NCI-H146 treated with DMSO at 0.1 percent for 48 hours (cell line): ENCODE results near the gene STIP1.
A peak's percentile ranks its signal among the peaks of the same experiment; 100 is the strongest.
"Not testable (repeated sequence)": the region's sequence is repeated elsewhere in the genome, so short reads cannot be mapped to it uniquely, and the experiment has no call there.

ENCODE experiments used
- DNase-seq: peaks from one replicate; lab custom pipeline; 2025; ENCODE audit not compliant: unreplicated experiment; lab: John Stamatoyannopoulos, UW

STIP1 gene

DNA sequence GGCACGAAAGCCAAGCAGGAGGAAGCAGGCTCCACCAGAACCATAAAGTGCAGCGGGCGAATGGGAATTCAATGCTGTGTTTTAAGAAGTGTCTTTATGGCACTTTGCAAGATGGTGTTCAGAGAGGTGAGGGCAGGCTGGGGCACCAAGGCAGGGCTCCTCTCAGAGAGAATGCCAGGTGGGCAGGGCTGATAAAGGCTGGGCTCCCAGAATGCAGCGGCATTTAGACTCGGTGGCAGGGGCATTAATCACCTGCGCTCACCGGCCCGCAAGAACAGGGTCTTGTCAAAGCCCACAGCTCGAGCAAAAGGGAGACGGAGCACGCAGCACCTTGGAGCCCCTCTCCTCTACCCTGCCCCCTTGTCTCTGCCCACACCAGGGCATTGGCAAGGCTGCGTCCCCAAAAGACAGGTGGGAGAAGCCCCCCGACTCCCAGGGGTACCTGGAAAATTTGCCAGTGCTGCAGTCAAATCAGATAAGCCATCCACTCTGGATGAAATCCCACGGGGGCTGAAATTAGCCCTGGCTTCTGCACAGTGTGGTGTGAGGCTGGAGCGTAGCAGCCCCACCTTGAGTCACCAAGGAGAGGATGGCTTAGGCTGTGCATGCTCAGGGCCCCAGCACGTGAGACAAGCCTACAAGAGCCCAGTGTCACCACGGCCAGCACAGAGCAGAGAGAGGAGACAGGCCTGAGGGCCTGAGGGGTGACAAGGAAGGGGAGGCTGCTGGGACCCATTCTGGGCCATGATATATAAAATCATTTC lies 28.2 kb upstream of the STIP1 start:
- DNase-seq, result no peak

DNA sequence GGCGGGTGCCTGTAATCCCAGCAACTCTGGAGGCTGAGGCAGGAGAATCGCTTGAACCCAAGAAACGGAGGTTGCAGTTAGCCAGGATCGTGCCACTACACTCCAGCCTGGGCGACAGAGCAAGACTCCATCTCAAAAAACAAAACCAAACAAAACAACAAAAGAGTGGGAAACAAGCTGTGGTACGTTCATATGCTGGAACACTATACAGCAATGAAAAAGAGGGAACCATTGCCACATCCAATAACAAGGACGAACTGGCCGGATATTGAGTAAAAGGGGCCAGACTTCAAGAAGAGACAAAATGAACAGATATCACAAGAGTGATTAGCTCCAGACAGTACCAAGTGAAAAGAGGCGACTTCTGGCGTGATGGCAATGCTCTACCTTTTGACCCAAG lies 24.9 kb upstream of the STIP1 start:
- no peak for DNase-seq

DNA sequence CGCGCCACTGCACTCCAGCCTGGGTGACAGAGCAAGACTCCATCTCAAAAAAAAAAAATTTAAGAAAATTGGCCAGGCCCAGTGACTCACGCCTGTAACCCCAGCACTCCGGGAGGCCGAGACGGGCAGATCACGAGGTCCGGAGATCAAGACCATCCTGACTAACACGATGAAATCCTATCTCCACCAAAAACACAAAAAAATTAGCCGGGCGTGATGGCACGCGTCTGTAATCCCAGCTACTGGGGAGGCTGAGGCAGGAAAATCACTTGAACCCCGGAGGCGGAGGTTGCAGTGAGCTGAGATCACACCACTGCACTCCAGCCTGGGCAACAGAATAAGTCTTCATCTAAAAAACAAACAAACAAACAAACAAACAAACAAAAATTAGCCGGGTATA lies 23.2 kb upstream of the STIP1 start:
- DNase-seq, result not testable (repeated sequence)

DNA sequence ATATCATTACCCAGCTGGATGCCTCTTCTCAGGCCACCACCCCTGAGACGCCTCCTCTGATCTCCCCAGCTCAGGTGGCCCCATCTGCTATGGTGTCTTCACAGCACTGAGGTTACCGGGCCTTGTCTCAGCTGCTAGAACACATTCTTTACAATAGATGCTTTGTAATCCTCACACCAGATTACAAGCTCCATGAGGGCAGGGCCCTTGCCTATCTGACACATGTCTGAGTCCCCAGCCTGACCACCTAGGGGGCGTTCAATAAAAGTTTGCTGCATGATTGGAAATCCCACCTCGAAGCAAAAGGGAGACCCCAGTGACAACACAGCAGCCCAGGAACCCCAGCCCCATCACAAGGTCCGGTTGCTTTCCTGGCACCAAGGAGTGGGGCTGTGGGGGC lies 22.0 kb upstream of the STIP1 start:
- no peak for DNase-seq

DNA sequence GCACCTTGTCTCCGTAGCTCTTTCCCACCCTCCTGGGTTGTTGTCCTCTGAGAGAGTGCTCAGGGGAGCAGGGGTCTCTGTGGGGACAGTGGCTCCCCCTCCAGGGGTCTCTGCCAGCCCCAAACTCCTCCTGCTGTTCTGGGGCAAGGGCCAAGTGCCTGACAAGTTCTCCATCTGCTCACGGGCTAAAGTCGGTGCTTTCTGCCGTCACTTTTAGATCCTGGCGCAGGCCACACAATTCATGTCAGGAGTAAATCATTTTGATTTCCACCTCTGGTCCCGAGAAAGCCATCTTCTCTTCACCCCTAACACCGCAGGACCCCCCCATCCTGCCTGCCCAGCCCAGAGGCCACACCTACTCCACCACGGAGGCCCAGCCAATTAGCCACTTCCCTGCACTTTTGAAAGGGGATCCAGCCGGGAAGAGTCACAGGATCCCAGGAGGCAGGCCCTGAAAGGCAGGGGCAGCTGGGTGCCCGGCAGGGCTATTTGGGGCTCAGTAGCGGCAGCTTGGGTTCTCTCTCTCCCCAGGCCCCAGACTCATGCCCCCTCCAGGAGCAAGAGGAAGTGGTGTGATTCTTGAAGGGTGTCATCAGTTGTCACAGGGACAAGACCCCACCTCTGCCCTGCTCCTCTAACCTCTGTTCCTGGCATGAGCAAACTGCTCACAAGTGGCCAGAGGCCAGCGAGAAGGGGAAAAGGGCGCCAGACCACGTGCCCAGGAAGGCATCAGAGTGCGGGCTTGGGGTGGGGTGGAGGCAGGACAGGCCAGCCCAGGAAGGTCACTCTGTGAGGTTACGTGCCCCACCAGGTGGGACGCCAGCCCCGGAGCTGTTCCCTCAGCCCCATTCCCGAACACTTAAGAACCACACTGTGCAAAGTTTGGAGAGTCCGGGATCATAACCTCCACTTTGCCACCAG lies 21.3 kb upstream of the STIP1 start:
- DNase-seq, result no peak

DNA sequence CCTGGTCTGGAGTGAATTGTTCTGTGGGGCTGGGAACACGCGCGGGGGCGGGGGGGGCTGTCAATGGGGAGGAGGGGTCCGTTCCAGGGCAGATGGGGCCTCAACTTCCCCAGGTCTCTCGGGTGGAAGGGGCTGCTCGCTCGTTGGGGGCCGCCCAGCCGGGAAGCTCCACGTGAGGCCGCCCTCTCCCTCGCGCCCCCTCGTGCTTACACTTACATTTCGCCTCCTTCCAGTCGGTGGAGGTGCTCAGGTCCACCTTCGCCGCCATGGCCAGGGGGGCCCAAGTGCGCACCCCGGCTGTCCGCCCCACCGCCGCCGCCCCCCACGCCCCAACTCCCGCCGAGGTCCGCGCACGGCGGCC lies 20.5 kb upstream of the STIP1 start:
- no peak for DNase-seq

DNA sequence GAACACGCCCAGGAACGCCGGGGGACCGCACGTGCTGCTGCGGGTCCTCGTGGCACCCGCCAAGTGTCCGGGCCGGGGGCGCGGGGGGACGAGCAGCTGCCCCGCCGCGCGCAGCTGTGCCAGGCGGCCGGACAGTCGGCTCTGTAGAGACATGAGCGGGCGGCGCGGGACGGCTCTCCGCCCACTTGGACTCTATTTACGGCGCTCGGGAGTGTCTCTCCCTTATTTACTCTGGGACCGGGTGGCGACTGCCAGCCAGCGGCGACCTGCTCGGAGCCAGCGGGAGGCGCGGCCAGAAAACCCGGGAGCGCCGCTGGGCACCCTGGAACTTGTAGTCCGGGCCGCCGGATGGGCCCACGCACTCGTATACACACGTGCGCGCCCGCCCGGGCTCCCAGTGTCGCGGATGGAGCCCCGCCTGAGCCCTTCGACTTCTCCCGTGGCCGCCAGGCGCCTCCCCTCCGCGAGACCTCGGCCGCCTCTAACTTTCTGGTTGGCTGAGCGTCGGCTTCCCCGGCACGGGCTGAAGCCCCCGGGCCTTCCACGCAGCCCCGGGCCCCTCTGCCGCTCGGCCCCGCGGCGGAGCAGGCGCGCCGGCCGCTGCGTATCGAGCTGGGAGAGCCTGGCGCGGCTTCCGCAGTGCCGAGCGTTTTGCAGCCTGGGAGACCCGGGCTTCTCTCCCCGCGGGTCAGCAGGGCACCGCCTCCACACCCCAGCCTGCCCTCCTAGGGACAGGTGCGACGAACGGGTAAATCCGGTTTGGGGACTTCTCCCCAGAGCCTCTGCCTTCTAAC lies 19.9 kb upstream of the STIP1 start, which contains the start of gene MACROD1:
TSS of gene MACROD1 (minus strand) at position 272 of the 794 bp plus-strand sequence. CDS start at position 153, 119 bp downstream.
- peak; percentile 68 for DNase-seq

DNA sequence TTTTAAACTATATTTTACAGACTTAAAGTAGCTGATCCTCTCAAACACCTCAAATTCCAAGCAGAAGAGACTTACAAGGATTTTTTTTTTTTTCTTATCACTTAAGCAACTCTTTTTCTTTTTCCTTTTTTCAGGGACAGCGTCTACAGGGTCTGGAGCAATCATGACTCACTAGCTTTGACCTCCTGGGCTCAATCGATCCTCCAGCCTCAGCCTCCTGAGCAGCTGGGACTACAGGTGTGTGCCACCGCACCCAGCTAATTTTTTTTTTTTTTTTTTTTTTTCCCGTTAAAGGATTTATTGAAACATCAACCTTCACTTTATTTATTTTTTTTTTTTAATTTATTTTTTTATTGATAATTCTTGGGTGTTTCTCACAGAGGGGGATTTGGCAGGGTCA lies 15.6 kb upstream of the STIP1 start:
- no peak for DNase-seq

DNA sequence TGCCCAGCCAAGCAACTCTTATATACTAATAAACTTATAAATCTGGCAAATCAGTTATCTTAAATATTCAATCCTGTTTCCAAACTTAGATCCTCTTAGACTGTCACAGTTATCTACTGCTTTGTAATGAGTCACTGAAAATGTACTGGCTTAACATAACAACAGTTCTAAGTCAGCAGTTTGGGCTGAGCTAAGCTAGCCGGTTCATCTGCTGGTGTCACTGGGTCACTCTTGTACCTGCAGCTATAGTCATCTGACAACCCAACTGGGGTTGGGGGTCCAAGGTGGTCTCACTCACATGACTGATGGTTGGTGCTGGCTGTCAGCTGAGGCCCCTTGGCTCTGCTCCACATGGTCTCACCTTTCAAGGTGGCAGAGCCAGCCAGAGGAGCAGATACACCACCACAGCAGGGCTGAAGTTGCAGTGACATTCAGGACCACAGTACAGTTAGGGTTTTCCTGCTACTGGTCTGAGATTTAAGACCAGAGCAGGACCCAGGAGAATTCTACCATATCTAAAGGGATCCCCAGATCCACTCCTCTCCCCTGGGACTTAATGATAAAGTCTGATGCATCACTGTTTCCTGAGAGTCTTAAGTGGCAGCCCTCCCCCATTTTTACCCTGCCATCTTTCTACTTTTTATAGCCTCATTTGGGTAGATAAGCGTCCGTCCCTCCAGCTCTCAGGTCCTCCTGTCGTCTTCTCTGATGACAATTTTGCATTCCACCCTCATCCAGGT lies 12.2 kb upstream of the STIP1 start:
- no peak for DNase-seq

DNA sequence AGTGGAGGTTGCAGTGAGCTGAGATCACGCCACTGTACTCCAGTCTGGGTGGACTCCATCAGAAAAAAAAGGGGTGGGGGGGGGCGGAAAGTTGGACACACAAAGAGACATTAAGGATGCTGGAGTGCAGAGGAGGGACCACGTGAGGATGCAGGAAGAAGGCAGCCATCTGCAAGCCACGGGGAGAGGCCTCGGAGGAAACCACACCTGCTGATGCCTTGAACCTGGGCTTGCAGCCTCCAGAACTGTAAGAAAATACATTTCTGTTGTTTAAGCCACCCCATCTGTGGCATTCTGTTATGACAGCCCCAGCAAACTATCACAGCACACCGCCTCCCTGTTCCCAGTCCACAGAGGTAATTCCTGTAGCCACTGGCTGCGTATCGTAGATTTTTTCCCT lies 9.2 kb upstream of the STIP1 start:
- DNase-seq, result no peak

DNA sequence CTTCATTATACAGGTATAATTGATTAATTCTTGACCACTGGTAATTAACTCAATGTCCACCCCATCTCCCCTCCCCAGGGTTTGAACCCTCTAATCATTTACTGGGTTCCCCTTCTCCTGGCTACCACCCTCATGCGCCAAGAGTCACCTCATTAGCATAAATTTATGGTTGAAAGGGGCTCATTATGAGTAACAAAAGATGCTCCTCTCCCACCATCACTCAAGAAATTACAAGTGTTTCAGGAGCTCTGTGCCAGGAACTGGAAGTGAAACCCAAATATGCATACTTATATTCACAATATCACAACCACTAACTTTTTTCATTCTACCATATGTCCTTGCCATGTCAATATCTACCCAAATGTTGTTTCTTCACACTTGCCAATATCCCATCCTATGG lies 7.8 kb upstream of the STIP1 start:
- DNase-seq, result no peak

DNA sequence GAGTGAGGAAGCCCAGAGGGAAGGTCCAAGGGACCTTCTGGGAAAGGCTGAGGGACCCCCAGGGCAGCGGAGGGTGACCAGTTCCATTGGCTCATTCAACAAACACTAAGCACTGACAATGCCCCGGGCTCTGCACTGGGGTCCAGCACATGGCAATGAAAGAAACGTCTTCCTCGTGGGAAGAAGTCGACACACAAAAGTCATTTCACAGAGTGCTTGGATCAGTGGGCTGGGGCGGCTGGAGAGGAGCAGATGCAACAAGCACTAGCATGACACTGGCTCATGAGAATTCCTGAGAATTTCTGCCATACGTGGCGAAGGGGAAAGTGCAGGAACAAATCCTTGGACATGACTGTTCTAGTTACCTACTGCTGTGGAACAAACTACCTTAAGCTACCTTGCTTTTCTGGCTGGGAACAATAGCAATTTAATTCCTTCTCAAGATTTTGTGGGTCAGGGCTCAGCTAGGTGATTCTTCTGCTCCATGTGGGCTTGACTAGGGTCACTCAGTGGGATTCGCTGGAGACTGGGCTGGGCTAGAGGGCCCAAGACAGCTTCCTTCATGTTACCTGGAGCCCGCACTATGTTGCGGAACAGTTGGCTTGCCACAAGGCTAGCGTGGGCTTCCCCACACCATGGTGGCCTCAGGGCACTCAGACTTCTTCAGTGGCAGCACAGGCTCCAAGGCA lies 6.9 kb upstream of the STIP1 start:
- no peak for DNase-seq

DNA sequence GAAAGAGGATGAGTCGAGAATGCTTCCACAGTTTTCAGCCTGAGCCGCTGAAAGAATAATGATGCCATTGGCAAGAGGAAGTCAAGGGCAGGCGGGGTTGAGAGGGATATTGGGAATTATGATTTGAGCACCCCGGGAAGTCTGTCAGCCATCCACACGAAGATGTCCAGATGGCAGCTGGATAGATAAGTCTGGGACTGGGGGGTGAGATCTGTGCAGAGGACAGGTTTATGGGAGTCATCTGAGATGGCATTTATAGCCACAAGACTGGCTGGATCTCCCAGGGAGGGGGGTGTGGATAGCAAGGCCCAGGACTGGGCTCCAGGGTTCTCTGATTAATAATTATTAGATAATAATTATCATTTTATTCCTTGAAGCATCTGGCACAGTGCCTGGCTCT lies 5.1 kb upstream of the STIP1 start:
- DNase-seq, result no peak

DNA sequence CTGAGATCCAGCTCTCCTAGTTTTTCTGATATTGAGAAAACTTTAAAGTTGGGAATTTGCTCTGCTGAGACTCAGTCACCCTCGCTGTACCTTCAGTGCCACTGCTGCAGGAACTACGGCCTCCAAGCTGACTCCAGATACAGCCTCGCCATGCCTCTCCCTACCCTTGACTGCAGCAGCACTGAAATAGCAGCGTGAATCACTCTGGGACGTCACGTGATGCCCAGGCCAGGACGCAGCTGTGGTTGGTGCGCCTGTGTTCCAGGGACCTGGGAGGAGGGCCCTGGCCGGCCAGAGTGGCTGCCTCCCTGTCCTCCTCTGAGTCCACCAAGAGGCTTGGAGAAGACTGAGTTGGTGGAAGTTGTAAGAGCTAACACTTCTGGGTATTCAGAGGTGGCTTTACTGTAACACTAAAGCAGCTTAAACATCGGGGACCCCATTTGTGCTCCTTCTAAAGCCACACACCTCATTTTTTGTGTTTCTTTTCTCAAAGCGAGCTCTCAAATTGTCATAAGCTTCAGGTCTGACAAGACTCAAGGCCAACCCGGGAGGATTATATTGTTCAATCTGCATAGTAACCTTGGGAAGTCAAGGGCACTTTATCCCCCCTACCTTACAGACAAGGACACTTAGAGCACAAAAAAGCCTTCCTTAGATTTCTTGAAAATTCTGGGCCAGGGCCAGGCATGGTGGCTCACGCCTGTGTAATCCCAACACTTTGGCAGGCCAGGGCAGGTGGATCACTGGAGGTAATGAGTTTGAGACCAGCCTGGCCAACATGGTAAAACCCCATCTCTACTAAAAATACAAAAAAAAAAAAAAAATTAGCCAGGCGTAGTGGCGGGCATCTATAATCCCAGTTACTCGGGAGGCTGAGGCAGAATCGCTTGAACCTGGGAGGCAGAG lies 4.2 kb upstream of the STIP1 start:
- no peak for DNase-seq

DNA sequence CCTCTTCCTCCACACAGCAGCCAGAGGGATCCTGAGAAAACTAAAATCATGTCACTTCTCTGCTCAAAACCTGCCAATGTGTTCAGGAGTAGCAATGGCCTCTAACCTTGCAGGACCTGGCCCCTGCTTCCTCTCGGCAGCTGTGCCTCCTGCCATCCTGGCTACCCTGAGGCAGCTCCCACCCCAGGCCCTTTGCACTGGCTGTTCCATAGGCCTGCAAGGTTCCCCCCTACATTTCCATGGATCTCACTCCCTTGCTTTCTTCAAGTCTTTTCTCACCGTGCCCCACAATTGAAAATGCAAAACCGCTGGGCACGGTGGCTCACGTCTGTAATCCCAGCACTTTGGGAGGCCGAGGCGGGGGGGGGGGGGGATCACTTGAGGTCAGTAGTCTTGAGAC lies 2.1 kb upstream of the STIP1 start:
- no peak for DNase-seq

DNA sequence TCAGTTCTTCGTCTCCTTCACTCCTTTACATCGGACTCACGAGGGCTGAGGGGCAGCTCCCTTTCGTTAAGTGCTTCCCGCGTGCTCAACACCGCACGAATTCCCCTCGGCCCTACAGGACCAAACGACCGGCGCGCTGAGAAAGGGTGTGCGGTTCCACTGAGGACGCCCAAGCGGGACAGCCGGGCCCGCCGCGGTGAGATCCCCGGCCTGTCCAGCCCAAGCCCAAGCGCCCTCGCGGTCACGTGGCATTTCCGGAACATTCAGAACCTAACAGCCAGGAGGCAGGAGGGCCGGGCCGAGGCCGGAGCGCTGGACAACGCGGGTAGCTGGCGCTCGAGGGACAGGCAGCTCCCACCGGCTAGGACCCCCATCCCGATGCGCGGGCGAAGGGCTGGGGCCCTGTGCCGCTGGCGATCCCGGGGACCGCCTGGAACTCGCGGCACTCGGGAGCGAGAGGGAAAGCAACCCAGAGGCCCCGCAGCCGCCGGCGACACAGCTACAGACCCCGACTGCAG lies 737 bp upstream of the STIP1 start:
- DNase-seq, result peak; percentile 62

DNA sequence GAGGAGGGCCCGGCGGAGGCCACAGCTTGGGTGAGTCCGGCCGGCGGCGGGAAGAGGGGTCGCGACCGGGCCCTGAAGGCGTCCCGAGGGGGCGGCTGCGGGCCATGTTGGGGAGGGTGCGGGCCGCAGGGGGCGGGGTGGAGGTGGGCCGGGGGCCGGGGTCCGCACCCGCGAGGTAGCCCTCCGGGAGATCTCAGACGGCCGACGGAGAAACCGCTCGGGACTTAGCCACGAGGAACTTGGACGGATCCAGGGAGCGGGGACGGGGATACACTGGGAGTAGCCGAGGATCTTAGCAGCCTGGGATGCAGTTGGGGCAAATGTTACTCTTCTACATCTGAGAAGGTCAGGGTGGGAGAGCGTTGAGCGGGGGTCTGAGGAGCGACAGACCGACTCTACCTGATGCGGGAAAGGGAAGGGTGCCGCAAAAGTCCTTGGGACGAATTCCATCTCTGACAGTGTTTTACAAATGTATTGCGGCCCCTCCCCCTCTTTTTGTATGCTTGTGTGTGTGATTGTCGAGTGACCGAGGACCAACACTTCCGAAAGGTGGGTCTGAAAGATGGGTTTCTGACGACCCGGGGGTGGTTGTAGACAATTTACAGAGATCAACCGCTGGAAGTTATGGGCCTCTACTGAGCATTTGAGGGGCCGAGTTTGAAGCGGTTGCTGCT lies 658 bp downstream of the STIP1 start:
- DNase-seq, result no peak

DNA sequence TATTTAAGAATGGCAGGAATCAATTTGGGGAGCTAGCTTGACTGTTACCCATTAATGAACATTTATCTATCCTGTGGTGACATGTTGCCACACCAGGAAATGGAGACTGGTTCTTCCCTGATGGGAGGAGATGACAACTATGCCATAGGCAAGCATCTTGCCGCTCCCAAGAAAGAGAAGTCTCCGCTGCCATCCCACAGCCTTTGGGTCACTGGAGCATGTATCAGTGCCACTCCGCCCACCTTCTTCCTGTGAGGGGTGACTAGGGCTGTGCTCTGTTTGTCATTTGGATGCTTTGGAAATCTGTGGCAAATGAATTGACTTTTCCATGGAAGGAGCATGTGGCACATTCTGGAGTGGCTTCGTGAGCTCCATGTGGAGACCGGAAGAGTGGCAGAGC lies 6.5 kb downstream of the STIP1 start:
- no peak for DNase-seq
